Measurements from ENCODE around the gene C3orf49.

Gene C3orf49

GRCh38 chr3:63892773-63893352 lies 73.8 kb downstream of the C3orf49 start:
- DNase-seq, result no peak

- DNase-seq, result no peak
These were observed 76.5 kb downstream of the C3orf49 start for GRCh38 chr3:63895422-63896189.

GRCh38 chr3:63896332-63897030 lies 77.4 kb downstream of the C3orf49 start:
- no peak for DNase-seq

Measured in femur (tissue), 1 donor.